B cell (primary cell): ENCODE results near the gene ZNF358. TPM values are rescaled to one million over a fixed set of nuclear protein-coding genes. Genes with fewer than 3 reads are reported as not detected.

Experiments used
- ATAC-seq: fragments of 200-7000 bp; cut with Tn5 transposase; one replicate; pipeline ENCODE4 v1.10.0; 2021; ENCODE audit warnings: low read depth, mild to moderate bottlenecking, moderate number of reproducible peaks, moderate library complexity
- CTCF ChIA-PET: fragments of 350-600 bp; sonication (Branson Sonifier 250); formaldehyde crosslinking; loops from one replicate; lab custom pipeline; 2021; ENCODE audit warnings: antibody characterized with exemption, inconsistent platforms; lab: Charles Lee
- POLR2A ChIA-PET: fragments of 350-600 bp; sonication (Branson Sonifier 250); formaldehyde crosslinking; loops from one replicate; lab custom pipeline; 2021; ENCODE audit warnings: antibody characterized with exemption; lab: Charles Lee
- DNase-seq: peaks from one replicate; pipeline ENCODE4 v3.0.0; 2013
- H2AFZ ChIP-seq: 2 replicates; pipeline ENCODE4 v1.6.1; 2012; ENCODE audit warnings: mild to moderate bottlenecking, low read depth, low read length; ENCODE audit not compliant: insufficient read depth, poor library complexity, severe bottlenecking
- H3K27ac ChIP-seq, 2 donors: 1 replicate in 1 of 2; 2 replicates in 1 of 2; pipeline ENCODE4 v1.5.1; 2012 to 2013; ENCODE audit warnings: low read length in 2 of 2, mild to moderate bottlenecking in 2 of 2, moderate library complexity in 1 of 2
- H3K27me3 ChIP-seq, 4 experiments: fragments of 200-600 bp in 1 of 4; sonication (generic) in 1 of 4; replicated peaks in 1 of 4; 1 replicate in 2 of 4; 2 replicates in 2 of 4; pipeline versions ENCODE4 v1.6.1 to v1.7.0; 2013 to 2016; ENCODE audit warnings: low read length in 3 of 4, mild to moderate bottlenecking in 2 of 4, mixed read lengths in 1 of 4, moderate library complexity in 1 of 4; ENCODE audit not compliant: insufficient read depth in 4 of 4, control insufficient read depth in 3 of 4; ENCODE audit errors: control extremely low read depth in 1 of 4
- H3K36me3 ChIP-seq, 2 experiments: replicated peaks in 1 of 2; 1 replicate in 1 of 2; 2 replicates in 1 of 2; pipeline versions ENCODE4 v1.6.1 to v1.7.1; 2013; ENCODE audit warnings: low read length in 1 of 2; ENCODE audit not compliant: insufficient read depth in 2 of 2, control insufficient read depth in 1 of 2; ENCODE audit errors: control extremely low read depth in 1 of 2, extremely low read depth in 1 of 2
- H3K4me1 ChIP-seq, 2 donors: fragments of 200-600 bp in 1 of 2; sonication (generic) in 1 of 2; 1 replicate in 1 of 2; 2 replicates in 1 of 2; pipeline versions ENCODE4 v1.5.1 to v1.6.1; 2013 to 2017; ENCODE audit warnings: low read length in 2 of 2; ENCODE audit not compliant: control insufficient read depth in 2 of 2, insufficient read depth in 2 of 2
- H3K4me2 ChIP-seq: replicated peaks from 2 replicates; pipeline ENCODE3; 2012; ENCODE audit warnings: mild to moderate bottlenecking, low read depth, low read length; ENCODE audit not compliant: poor library complexity, severe bottlenecking
- H3K4me3 ChIP-seq, 5 experiments: fragments of 200-600 bp in 1 of 5; sonication (generic) in 1 of 5; 1 replicate in 3 of 5; 2 replicates in 2 of 5; pipeline versions ENCODE4 v1.5.1 to v1.7.0; 2011 to 2016; ENCODE audit warnings: low read length in 4 of 5, mild to moderate bottlenecking in 4 of 5, low read depth in 2 of 5, control low read depth in 1 of 5, moderate library complexity in 1 of 5; ENCODE audit not compliant: insufficient read depth in 1 of 5; ENCODE audit errors: control extremely low read depth in 1 of 5, extremely low read depth in 1 of 5
- H3K79me2 ChIP-seq: fragments of 200-600 bp; sonication (generic); one replicate; pipeline ENCODE4 v1.6.0; 2016; ENCODE audit warnings: low read length; ENCODE audit not compliant: control insufficient read depth, insufficient read depth
- H3K9ac ChIP-seq: fragments of 200-600 bp; sonication (generic); 2 replicates; pipeline ENCODE4 v1.6.1; 2017; ENCODE audit warnings: mild to moderate bottlenecking, low read length, moderate library complexity
- H3K9me3 ChIP-seq, 3 donors: one replicate each; pipeline versions ENCODE4 v1.6.1 to v1.7.1; 2013; ENCODE audit warnings: low read length in 2 of 3; ENCODE audit not compliant: control insufficient read depth in 2 of 3, insufficient read depth in 1 of 3; ENCODE audit errors: control extremely low read depth in 1 of 3
- H4K20me1 ChIP-seq: 2 replicates; pipeline ENCODE4 v1.6.0; 2012; ENCODE audit warnings: mild to moderate bottlenecking, low read length; ENCODE audit not compliant: insufficient read depth, control insufficient read depth, poor library complexity, severe bottlenecking
- H3K27ac Mint-ChIP-seq: one replicate; pipeline ENCODE4 v1.8.0; 2021; ENCODE audit warnings: mixed read lengths
- H3K27me3 Mint-ChIP-seq: one replicate; pipeline ENCODE4 v1.8.0; 2021; ENCODE audit warnings: mixed read lengths
- H3K4me1 Mint-ChIP-seq: one replicate; pipeline ENCODE4 v1.8.0; 2021; ENCODE audit warnings: mixed read lengths
- H3K4me3 Mint-ChIP-seq: one replicate; pipeline ENCODE4 v1.8.0; 2021; ENCODE audit warnings: mixed read lengths
- H3K9me3 Mint-ChIP-seq: one replicate; pipeline ENCODE4 v1.8.0; 2022; ENCODE audit warnings: mixed read lengths; ENCODE audit not compliant: insufficient read depth
- CTCF ChIP-seq: fragments of 200-600 bp; IDR thresholded peaks from one replicate; pipeline ENCODE4 v1.8.0; 2022; ENCODE audit warnings: antibody characterized with exemption, mild to moderate bottlenecking
- EZH2 ChIP-seq: IDR thresholded peaks from 2 replicates; pipeline ENCODE4 v1.6.1; 2012; ENCODE audit warnings: borderline replicate concordance, low read depth, mild to moderate bottlenecking, moderate library complexity, low read length; ENCODE audit not compliant: insufficient read depth, poor library complexity, severe bottlenecking
- WGBS: methylation state at CpG from one replicate; pipeline ENCODE4 v1.1.5; 2013; ENCODE audit warnings: missing lambda C conversion rate; ENCODE audit not compliant: insufficient coverage; 5-methylcytosine and 5-hydroxymethylcytosine counted together
- intact Hi-C: fragments of 100-400 bp; cut with micrococcal nuclease; formaldehyde crosslinking; loops from one replicate; pipeline ENCODE4 v1.10.0; 2022
- polyA plus RNA-seq: library from polyadenylated mRNA; depleted of rRNA; stranded (reverse); fragments of >200 nt; gene quantifications from 2 replicates; pipeline ENCODE4 v1.2.3, GENCODE V29; 2012
- total RNA-seq, 2 donors: library from RNA; stranded (reverse); fragments of 120-200 nt in 1 of 2; gene quantifications; 1 replicate in 1 of 2; 2 replicates in 1 of 2; pipeline versions ENCODE4 v1.2.3 to v1.2.4, GENCODE V29; 2013 to 2022

ZNF358 gene
- total and polyA plus RNA-seq, 2 donors (not counting 1 experiment from before 2014, with no cell fraction given): 8.5 to 17.5 TPM

GRCh38 chr19:7478173-7478842, 37.6 kb upstream of the ZNF358 start:
- no peak for ATAC-seq
- 91% methylated on average over 26 of the region's 26 CpGs for WGBS
- Histone ChIP-seq H4K20me1 (peaks cover 54% of the 10 kb centered on the region), H3K36me3 (no peaks in the 10 kb centered on the region), H3K79me2 (peaks cover 2% of the 10 kb centered on the region), H3K9me3 (peaks cover 0 to 3% (median 0%) of the 10 kb centered on the region in 3 donors), H2AFZ (no peak overlapping the region), H3K4me2 (no peak overlapping the region), H3K9ac (no peak overlapping the region), H3K27me3 (no peaks in the 10 kb centered on the region), H3K4me3 (no peak overlapping the region), H3K4me1 (peaks cover 4 to 13% of the 10 kb centered on the region in 2 donors), H3K27ac (no peak overlapping the region)
- no peaks in the 10 kb centered on the region for H3K27me3 Mint-ChIP-seq
- intact Hi-C loops: no loop called here
- ChIA-PET POLR2A (no interaction called here), CTCF (no interaction called here)
- no peaks in the 10 kb centered on the region for H3K9me3 Mint-ChIP-seq
- no peak for DNase-seq
- H3K27ac Mint-ChIP-seq: no peak overlapping the region
- no peak for TF ChIP-seq CTCF
- TF ChIP-seq EZH2: no peak
- no peak overlapping the region for H3K4me3 Mint-ChIP-seq
- peaks cover 7% of the 10 kb centered on the region for H3K4me1 Mint-ChIP-seq

GRCh38 chr19:7478843-7479227, 37.1 kb upstream of the ZNF358 start:
- H3K4me3 ChIP-seq: no peak overlapping the region
- intact Hi-C loops: no loop called here
- POLR2A ChIA-PET: no interaction called here
- peaks cover 49% of the 10 kb centered on the region for H4K20me1 ChIP-seq
- peaks cover 6 to 13% of the 10 kb centered on the region in 2 donors for H3K4me1 ChIP-seq
- WGBS: 99% methylated on average over 9 of the region's 9 CpGs
- H3K27ac ChIP-seq: no peak overlapping the region
- no peak for DNase-seq
- Mint-ChIP-seq H3K27ac (no peak overlapping the region), H3K27me3 (no peaks in the 10 kb centered on the region), H3K9me3 (no peaks in the 10 kb centered on the region), H3K4me3 (no peak overlapping the region), H3K4me1 (peaks cover 9% of the 10 kb centered on the region)
- CTCF ChIA-PET: no interaction called here
- H3K79me2 ChIP-seq: peaks cover 2% of the 10 kb centered on the region
- no peak overlapping the region for H2AFZ ChIP-seq
- H3K9ac ChIP-seq: no peak overlapping the region
- H3K36me3 ChIP-seq: no peaks in the 10 kb centered on the region
- H3K9me3 ChIP-seq: peaks cover 0 to 3% (median 0%) of the 10 kb centered on the region in 3 donors
- no peak for ATAC-seq
- no peak for TF ChIP-seq CTCF
- TF ChIP-seq EZH2: no peak
- no peaks in the 10 kb centered on the region for H3K27me3 ChIP-seq
- H3K4me2 ChIP-seq: no peak overlapping the region
